ENCODE measurements around the gene ACSM3.

GRCh38 chr16:20734782-20735181 lies 29.0 kb upstream of the ACSM3 start:
- TF ChIP-seq CTCF (IDR thresholded peaks at IDR 0.05; ENCODE audit: insufficient read depth, low read length, poor library complexity, severe bottlenecking) (no peak), EZH2phosphoT487 (conservative IDR thresholded peaks at IDR 0.05; ENCODE audit: low read length) (no peak)
